H1 (cell line): ENCODE results near the gene PNMA1.

Source experiments
- CTCF ChIP-seq, 3 experiments: IDR thresholded peaks; 1 replicate in 2 of 3; 2 replicates in 1 of 3; pipeline versions ENCODE4 v1.5.1 to v1.6.1; 2011; ENCODE audit warnings: low read length in 3 of 3, mild to moderate bottlenecking in 3 of 3, inconsistent platforms in 2 of 3, low read depth in 1 of 3, moderate library complexity in 1 of 3; ENCODE audit not compliant: insufficient read depth in 1 of 3; ENCODE audit errors: control extremely low read depth in 1 of 3
- GTF2F1 ChIP-seq: IDR thresholded peaks from 2 replicates; pipeline ENCODE4 v1.6.1; 2012; ENCODE audit warnings: low read depth, low read length, improper control_type of control experiment, borderline replicate concordance
- SP2 ChIP-seq: IDR thresholded peaks from 2 replicates; pipeline ENCODE4 v1.6.1; 2012; ENCODE audit warnings: mild to moderate bottlenecking, low read length, inconsistent platforms
- TBP ChIP-seq: IDR thresholded peaks from 2 replicates; pipeline ENCODE4 v1.6.1; 2011; ENCODE audit warnings: low read depth, low read length, improper control_type of control experiment

DNA sequence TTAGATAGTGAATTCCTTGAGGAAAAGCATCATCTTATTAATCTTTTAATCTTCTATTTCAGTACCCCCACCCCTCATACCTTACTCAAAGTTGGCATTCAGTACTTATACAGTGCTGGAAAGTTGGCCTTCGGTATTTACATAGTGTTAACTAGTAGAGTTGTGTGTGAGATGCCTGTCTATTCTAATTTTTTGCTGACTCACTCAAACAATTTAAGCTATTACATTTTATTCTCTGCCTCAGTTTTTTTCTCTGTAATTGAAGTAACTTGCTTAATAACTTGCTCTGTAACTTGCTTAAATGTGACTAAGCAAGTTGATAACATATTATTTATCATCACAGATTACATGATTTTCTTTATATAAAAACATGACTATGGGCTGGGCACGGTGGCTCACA is 49.1 kb downstream of the PNMA1 start:
- no peak for TF ChIP-seq CTCF (IDR thresholded peaks at IDR 0.05; ENCODE audit: control extremely low read depth in 1 of 3, insufficient read depth in 1 of 3, low read depth in 1 of 3, low read length in 3 of 3)
- TF ChIP-seq SP2 = no peak
- TF ChIP-seq TBP = no peak
- no peak for TF ChIP-seq GTF2F1
